GM19238 (cell line): ENCODE results near the gene RBFOX1.

Source experiments
- DNase-seq: peaks from one replicate; pipeline ENCODE4 v3.0.0; 2011; ENCODE audit warnings: low spot score; ENCODE audit not compliant: insufficient read length

Gene RBFOX1

DNA sequence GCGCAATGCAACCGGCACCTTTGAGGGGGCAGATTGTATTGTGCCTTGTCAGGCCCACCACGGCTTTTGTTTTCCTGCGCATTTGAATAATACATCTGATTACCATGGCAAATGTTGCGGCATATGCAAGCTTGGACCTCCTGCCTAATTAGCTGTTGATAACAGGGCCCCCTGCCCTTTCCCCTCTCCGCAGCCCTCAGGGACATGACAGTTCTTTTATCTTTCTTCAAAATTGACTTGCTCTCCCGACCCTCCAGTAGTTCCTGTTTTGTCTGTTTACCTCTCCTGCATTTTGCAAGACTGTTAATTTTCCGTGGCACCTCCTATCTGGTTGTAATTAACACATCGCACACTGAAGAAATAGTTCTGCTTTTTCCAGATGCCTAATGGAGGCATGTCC is 86.8 kb downstream of the RBFOX1 start:
- DNase-seq = no peak

DNA sequence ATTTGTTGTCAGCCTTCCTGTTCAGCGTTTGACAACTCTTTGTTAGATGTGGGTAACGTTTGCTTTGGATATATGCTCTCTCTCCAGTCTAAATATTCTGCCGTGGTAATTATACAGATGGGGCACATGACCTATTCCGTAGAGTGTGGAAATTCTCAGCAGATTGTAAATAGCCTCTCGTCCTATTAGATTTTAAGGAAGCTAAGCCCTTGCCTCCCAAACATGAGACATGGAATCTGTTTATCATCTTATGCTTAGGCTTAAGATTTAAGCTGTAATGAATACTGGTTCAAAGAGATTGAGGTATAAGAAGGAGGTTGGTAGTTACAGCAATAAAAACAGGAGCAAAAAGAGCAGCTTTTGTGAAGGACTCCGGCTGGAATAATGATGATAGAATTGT is 87.4 kb downstream of the RBFOX1 start:
- DNase-seq = no peak

DNA sequence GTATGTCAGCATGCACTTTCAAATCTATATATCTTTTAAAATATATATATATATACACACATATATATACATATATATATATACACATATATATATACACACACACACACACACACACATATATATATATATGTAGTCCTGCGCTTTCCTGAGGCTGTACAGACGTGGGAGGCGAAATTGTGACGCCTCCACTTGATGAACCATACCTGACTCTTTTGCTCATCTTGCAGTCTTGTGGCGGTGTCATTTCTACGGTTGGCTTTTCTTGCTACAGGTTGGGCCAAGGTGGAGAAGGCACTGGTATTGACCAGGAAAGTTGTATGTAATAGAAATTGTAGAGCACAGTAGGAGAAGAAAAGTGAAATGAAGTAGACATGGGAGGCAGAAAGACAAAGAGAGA is 88.2 kb downstream of the RBFOX1 start:
- no peak for DNase-seq

DNA sequence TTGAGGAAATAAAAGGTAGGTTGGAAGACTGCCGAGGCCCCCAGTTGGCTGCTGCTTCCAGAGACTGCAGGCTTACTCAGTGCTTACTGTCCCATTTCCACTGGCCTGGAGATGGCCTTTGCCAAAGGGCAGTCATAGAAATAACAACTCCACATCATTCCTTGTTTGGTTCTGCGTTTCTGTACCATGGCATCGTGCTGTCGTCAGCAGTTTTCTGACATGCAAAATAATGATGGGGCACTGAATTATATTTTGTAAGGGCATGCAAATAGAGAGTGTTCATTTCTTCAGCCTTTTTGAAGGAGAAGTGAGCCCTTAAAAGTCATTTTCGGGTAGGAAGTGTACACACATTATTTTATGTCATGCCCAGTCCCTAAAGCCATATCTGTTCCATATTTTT is 88.9 kb downstream of the RBFOX1 start:
- no peak for DNase-seq

DNA sequence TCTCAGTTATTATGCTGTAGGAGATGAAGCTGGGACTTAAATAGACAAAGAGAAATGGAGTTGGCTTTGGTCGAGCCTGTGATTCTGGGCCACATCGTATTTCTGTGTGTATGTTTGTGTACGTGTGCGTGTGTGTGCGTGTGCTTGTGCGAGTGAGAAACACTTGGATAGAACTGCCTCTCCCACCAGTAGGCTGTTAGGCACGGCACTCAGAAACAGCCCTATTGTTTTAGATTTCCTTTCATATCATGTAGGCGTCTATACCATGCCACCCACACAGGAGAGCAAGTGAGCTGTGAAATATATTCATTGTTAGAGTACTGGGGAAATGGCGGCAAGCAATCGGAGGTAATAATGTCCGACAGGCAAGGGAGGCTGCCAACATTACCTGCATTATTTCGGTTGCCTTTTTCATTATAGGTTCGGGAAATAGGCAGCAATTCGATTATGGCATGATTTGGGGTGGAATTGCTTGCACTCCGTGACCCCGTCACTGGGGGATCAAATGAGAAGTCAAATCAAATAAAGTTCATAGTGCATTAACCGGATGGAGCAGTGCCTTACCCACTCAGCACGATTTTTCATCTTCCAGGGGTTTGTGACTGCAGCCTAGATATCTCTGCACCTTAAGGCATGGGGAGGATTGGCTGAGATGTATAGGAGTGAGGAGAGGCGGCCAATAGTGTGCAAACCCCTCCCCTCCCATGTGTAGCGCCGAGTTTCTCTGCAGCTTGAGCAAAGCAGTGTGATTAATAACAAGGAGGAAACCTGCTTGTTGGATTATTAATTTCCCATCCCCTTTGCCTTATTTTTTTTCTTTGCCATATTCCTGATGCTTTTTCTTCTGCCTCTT is 89.6 kb downstream of the RBFOX1 start:
- no peak for DNase-seq

DNA sequence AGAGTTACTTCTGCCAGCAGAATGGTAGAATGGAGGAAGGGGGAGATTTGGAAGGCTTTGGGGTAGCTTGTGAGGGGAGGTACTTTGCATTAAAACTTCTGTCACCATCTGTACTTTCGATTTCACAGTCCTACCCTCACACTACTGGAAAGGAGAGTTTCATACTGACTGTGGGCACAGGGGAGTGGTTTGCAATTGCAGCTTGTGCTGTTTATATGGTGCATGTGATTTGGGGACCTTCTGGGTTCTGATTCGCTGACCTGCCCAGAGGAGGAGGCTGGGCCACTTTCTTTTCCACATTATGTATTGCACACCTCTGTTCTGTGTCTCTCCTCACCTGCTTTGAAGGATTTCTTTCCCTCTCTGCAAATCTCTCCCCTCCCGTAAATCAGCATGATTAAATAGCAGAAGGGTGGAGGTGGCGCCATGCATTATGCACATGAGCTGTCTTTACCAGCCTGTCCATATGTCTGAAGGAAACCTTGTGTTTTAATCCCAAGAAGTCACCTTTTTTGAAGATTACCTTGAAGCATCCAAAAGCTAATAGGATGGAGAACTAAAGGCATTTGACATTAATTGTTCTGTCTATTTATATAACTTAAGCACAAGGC is 90.9 kb downstream of the RBFOX1 start:
- no peak for DNase-seq

DNA sequence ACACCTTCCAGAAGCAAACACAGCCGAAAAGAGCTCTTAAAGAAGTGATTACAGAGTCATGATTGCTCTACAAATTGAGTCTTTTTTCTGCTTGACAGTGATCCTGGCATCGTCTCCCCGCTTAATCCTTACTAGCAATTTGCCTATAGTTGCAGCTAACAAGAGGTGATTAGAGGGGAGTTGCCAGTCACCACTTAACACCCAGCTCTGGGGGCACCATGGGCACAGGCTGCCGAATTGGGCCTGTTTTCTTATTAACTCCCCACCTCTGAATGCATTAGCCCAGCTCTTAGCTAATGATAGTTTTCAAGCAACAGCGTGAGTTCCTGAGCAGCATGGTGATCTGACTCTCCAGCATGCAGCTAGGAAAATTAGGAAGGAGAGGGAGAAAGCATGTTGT is 93.5 kb downstream of the RBFOX1 start:
- no peak for DNase-seq

DNA sequence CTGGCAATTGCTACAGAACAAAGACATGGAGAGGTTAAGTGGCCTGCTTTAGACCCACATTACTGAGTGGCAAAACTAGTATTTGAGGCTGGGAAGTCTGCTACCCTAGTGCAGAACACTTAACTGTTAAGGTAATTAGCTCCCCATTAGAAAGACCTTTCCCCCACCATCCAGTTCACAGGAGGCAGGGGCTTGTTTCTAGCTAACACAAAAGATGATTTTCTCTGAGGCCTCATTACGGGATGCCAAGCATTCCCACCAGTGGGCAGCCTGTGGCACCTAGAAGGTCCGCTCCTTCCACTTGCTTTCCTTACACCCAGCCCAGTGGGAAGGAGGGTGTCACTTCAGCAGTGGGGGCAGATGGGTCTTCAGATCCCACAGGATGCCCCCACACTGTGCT is 99.1 kb downstream of the RBFOX1 start:
- DNase-seq = no peak

DNA sequence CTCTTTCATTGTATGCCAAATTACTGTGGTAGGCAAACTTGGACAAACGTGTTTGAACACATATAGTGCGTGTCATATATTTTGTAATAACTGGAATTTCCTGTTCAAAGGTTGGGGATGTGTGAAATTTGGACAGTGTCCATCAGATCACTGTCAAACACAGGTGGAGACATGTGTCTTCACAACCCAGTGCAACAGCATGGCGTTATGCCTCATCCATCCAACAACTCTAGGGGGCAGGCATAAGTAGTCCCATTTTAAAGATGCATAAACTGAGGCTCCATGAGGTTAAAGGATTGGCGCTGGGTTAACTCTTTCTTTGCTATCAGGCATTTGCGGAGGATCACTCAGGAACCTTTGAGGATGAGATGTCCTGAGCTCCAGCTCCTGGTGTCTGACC is 103.7 kb downstream of the RBFOX1 start:
- no peak for DNase-seq

DNA sequence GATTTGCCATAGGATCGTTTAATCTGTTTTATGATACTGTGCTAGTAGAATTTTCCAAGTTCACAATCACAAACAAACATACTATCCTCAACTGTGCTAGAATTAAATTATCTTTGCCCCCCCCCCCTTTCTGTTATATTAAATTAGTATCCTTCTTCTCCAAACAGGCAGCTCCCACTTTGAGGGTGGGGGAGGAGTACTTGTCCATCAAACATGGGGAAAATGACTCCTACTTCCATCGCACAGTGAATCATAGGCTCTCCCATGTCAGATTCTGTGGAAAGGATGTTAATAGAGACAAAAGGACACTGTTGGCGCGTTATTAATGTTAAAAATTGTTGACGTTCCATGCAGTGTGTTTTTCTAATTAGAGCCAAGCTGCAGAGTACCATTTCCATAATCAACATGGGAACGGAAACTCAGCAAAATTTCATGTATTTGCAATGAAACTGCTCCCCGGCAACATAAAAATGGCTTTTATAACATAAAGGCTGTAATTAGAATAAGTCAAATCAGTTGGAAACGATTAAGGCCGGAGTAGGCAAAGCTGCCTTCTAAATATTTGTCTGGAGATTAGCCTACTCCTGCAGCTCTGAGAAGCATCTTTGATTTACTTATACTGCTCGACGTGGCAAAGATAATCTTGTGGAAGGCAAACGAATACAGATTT is 104.6 kb downstream of the RBFOX1 start:
- no peak for DNase-seq

DNA sequence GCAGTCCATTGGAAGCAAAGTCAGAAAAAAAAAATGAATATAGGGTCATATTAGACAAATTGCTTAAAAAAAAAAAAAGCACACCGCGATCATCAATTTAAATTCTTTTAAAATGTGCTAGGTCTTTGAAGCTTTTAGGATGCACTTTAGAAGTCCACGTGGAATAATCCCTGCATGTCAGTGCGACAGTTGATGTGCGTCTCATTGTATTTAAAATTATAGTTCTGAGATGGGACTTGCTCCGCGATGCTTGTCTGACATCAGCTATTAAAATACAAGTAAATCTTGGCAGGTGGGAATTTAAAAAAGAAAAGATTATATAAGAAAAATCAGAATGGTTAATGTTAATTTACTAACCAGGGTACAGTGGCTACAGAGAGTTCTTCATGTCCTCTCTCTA is 105.2 kb downstream of the RBFOX1 start:
- DNase-seq = no peak

DNA sequence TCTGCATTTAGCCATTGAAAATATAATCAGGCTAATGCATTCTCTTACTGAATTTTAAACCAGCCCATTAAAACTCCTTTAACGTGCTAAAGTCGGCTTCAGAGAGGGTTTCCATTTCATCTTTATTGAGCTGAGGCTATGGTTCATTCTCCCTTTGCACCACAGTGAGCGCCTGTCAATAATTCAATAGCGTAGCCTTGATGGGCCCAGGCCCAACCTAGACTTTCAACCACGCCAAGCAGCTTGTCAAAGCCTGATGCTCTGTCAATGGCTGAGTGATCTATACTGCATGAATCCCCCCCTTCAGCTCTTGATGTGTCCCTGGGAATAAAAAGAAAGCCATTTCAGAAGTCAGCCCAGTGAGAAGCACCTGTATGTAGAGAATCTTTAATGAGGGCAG is 106.0 kb downstream of the RBFOX1 start:
- DNase-seq = no peak

DNA sequence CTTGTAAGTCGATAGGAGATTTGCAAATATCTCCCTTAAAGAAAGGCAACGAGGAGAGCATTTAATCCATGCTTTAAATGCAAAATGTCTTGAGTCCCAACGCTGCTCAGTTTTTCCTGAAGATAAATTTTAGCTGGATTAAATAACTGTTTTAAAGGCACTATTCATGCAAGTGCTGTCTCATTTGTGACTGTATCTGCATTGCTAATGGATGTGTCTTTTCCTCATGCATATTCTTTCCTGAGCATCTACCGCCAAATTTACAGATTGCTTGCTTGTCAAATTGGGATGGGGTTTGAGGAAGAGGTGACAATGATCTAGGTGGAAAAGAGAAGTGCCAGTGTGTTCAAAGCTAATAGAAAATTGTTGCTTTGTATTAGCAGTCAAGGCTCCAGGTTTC is 106.9 kb downstream of the RBFOX1 start:
- DNase-seq = no peak

DNA sequence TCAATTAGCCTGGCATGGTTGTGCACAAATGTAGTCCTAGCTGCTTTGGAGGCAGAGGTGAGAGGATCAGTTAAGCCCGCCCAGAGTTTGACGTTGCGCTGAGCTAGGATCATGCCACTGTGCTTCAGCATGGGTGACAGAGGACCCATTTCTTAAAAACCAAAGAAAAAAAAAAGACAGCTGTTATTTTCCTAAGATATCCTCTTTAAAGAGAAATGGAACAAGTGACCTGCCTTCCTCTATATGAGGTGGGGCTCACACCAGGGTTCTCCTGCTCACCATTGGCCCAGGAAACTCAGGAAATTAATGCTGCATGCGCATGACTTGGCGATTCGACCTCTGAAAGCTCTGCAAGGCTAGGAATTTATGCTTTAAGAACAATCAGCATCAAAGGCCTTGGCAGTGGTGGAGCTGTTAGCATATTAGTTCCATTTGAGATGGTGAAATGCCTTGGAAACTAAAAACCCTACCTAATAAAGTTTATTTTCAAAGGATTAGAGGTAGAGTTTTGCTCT is 108.3 kb downstream of the RBFOX1 start:
- no peak for DNase-seq

DNA sequence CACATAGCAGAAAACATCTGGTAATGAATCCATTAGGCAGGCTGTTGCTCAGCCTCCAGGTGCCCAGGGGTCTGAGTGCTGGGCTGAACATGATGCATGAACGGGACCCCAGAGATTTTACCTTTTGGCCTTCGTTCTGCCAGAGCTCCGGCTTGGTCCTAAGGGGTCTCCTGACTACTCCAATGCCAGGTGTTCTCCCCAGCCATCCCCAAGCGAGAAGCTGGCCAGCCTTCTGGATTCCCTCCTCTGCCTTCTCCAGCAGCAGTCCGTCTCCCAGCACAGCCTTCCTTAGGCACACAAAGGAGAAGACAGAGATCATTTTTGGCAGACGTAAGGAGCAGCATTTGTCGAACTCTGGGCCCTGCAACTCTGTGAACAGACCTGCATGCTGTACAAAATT is 109.4 kb downstream of the RBFOX1 start:
- DNase-seq = no peak

DNA sequence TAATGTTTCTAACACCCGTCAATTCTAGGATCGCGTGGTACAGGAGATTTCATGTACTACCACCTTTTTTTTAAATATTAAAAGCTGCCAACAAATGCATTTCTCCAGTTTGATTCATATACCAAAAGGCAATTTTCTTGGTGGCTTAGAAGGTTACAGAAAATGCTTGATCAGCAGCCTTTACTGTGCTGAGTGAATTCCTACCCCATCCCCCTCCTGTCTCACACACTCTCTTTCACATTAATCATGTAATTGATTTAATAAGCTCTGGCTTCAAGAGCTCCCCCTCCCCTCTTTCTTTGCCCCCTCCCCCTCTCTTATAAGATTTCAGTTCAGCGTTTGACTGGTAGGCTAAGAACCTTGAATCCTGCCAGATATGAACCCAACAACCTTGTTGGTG is 110.5 kb downstream of the RBFOX1 start:
- DNase-seq = no peak

DNA sequence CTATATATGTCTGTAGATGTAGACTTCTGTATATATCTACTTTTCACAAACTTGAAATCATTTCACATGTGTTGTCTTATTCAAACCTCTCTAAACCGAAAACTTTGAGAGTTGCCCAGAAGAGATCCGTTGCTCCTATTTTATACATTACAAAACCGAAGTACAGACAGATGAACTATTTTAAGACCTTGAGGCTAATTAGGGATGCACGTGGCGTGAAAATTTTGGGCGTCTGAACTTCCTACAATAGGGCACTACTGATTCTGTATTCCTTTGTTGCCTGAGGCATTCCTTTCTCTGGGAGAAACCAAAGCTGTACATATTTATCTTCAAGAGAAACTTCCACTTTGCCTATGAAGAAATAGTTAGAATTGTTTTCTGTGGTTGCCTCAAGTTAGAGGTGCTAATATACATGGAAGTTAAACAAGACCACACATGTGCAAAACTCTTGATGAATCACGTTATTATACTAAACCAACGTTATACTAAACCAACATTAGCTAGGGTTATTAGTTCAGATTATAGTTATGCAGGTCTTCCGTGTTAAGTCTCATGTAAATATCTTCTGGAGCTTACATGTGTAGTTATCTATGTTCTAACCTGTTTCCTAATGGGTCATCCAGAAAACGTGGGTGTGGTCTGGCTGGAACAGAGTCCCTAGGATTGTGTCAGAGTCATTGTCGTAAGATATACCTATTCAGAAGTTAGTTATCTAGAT is 111.2 kb downstream of the RBFOX1 start:
- DNase-seq = no peak

DNA sequence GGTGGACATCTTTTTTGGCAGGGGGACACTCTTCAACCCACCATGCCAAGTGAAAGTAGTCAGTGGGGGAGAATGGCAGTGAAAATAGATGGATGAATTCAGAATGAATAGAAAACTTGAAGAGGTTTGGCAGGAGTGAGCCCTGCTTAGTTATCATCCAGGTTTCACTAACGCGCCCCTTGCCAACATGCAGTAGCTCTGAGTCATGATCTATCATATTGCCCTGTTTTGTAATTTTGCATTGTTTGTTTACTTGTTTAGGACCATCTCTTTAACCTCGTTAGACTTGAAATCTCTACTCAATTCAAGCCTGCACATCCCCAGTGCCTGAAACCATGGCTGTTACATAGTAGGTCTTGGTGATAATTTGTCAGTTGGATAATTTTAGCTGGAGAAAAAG is 116.7 kb downstream of the RBFOX1 start:
- DNase-seq = no peak

DNA sequence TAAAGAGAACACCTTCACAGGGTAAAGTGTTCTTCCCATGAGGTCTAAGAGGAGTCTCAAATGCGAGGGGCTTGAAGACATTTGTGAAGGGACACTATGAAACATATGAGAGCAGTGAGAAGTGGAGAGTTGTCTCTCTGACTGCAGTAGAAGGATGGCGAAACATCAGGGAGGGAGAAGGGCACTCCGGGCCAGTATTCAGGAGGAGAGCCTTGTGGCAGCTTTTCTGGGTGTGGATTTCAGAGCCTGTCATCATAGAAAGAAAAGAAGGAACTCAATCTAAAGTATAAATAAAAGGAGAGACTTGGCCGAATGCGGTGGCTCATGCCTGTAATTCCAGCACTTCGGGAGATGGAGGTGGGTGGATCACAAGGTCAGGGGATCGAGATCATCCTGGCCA is 117.2 kb downstream of the RBFOX1 start:
- no peak for DNase-seq

DNA sequence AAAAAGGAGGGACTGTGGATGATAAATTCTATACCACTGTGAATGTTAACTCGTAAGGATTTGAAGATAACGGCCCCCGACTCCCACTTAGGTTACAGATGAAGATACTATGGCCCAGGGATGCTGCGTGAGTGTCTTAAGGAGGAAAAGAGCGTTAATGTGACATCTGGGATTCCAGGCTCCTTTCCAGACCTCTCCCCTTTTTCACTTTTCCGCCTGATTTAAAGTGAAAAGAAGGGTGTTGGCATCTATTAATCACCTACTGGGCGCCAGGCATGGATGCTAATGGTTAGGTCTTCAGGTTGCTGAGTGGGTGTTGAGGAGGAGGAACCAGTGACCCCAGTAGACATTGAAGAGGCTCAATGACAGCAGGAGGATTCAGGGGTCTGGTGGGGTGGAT is 117.8 kb downstream of the RBFOX1 start:
- DNase-seq = no peak

DNA sequence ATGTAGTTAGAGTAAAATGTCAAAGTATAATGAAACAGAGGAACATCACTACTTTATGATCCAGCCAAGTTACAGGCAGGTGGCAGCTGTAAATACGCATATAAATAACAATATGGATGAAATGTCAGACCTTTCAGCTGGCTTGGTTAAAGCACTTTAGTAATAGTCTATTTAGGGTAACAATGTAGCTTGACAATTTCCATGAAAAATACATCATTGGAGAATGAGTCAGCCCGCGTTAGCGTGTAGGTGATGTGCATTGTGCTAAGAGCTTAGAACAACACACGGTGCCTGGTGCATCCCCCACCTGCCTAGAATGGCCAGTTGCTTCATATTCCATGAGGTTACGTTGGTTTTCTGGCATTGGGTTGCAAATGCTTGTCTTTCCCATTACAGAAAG is 119.4 kb downstream of the RBFOX1 start:
- DNase-seq = no peak

DNA sequence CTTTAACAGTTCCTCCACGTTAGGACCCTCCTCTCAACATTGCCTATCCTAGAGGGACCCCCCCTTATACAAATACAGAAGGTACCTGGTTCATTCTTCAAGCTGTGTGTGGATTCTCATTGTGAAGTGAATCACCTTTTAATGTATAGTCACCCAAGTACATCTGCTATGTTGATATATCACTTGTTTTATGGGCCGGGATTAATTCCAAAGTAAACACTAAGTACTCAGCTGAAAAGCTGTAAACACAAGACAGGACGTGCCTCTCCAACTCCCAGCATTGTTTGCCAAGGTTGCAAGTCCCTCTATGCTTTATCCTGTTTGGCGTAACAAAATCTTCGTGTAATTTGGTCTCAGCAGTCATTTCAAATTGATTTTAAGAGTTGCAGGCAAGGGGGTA is 123.6 kb downstream of the RBFOX1 start:
- no peak for DNase-seq
